Endothelial cell (in vitro differentiated cells): ENCODE measurements around the gene SDHAF3. TPM values are rescaled to one million over a fixed set of nuclear protein-coding genes. Genes with fewer than 3 reads are reported as not detected.
"Not testable (repeated sequence)": the region's sequence is repeated elsewhere in the genome, so short reads cannot be mapped to it uniquely, and the experiment has no call there.

Experiments
- DNase-seq: peaks from one replicate; pipeline ENCODE4 v3.0.0; 2021; ENCODE audit warnings: low spot score
- H3K27ac Mint-ChIP-seq: one replicate; pipeline ENCODE4 v1.8.0; 2021; ENCODE audit warnings: mixed read lengths, inconsistent platforms; ENCODE audit not compliant: unreplicated experiment
- H3K27me3 Mint-ChIP-seq: one replicate; pipeline ENCODE4 v1.8.0; 2021; ENCODE audit warnings: mild to moderate bottlenecking, moderate library complexity, mixed read lengths, inconsistent platforms; ENCODE audit not compliant: unreplicated experiment
- H3K36me3 Mint-ChIP-seq: one replicate; pipeline ENCODE4 v1.8.0; 2021; ENCODE audit warnings: mild to moderate bottlenecking, low read depth, mixed read lengths, inconsistent platforms; ENCODE audit not compliant: unreplicated experiment
- H3K4me1 Mint-ChIP-seq: one replicate; pipeline ENCODE4 v1.8.0; 2021; ENCODE audit warnings: mild to moderate bottlenecking, mixed read lengths, inconsistent platforms; ENCODE audit not compliant: unreplicated experiment
- H3K4me3 Mint-ChIP-seq: one replicate; pipeline ENCODE4 v1.8.0; 2021; ENCODE audit warnings: mild to moderate bottlenecking, mixed read lengths, inconsistent platforms; ENCODE audit not compliant: unreplicated experiment
- H3K9me3 Mint-ChIP-seq: one replicate; pipeline ENCODE4 v1.8.0; 2021; ENCODE audit warnings: mixed read lengths, inconsistent platforms; ENCODE audit not compliant: unreplicated experiment
- total RNA-seq: library from RNA; stranded (reverse); fragmentation: NEBNext Ultra II Directional; extraction: Animal tissue kit (Norgen Biotek cat#: 25700); gene quantifications from one replicate; pipeline ENCODE4 v1.2.1, GENCODE V29; 2021; ENCODE audit not compliant: unreplicated experiment
- TF ChIP-seq, protein P1 (sequence below): fragments of 200-600 bp; sonication (generic); IDR thresholded peaks from one replicate; pipeline ENCODE4 v1.5.0; 2021; ENCODE audit warnings: antibody characterized with exemption; ENCODE audit not compliant: unreplicated experiment

The SDHAF3 gene
- total RNA-seq, 1 donor from 2014 or later: 6.7 TPM

DNA sequence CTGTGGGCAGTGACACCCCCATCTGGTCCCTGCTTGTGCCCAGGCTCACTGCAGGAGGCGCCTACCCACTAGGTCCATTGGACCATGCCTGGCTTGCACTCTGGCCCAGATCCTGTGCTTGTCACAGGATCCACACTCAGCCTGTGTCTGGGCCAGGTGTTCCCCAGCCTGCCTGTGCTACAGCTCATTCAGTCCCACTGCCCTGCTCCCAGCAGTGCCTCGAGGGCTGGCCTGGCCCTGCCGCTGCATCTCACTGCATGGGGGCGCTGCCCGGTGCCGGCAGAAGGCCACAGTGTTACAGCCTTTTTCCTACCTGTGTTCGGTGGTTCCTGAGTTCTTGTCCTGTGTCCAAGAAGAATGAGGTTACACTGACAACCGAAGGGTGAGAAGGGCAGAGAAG lies 21.3 kb downstream of the SDHAF3 start:
- TF ChIP-seq, protein P1, sequence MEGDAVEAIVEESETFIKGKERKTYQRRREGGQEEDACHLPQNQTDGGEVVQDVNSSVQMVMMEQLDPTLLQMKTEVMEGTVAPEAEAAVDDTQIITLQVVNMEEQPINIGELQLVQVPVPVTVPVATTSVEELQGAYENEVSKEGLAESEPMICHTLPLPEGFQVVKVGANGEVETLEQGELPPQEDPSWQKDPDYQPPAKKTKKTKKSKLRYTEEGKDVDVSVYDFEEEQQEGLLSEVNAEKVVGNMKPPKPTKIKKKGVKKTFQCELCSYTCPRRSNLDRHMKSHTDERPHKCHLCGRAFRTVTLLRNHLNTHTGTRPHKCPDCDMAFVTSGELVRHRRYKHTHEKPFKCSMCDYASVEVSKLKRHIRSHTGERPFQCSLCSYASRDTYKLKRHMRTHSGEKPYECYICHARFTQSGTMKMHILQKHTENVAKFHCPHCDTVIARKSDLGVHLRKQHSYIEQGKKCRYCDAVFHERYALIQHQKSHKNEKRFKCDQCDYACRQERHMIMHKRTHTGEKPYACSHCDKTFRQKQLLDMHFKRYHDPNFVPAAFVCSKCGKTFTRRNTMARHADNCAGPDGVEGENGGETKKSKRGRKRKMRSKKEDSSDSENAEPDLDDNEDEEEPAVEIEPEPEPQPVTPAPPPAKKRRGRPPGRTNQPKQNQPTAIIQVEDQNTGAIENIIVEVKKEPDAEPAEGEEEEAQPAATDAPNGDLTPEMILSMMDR: no peak
- peaks cover 39% of the 10 kb centered on the region for H3K36me3 Mint-ChIP-seq
- no peaks in the 10 kb centered on the region for H3K4me1 Mint-ChIP-seq
- H3K27ac Mint-ChIP-seq: no peak overlapping the region
- H3K27me3 Mint-ChIP-seq: peaks cover 3% of the 10 kb centered on the region
- DNase-seq: no peak
- H3K4me3 Mint-ChIP-seq: no peak overlapping the region
- H3K9me3 Mint-ChIP-seq: peaks cover 18% of the 10 kb centered on the region

DNA sequence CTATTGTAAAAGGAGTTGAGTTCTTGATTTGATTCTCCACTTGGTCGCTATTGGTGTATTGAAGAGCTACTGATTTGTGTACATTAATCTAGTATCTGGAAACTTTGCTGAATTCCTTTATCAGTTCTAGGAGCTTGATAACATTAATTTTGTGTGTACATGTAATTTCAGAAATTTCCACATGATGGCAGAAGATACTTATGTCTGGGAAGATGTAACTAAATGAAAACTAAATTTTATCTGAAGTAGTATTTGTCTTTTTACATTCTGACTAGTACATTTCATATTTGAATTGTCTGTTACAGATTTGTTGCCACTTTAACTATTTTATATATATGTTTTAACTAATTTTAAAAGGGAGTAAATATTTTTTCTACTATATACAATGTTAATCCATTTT lies 27.6 kb downstream of the SDHAF3 start:
- no peaks in the 10 kb centered on the region for H3K4me1 Mint-ChIP-seq
- DNase-seq: no peak
- peaks cover 8% of the 10 kb centered on the region for H3K9me3 Mint-ChIP-seq
- no peak overlapping the region for H3K4me3 Mint-ChIP-seq
- H3K27ac Mint-ChIP-seq: no peak overlapping the region
- TF ChIP-seq, protein P1: peak; percentile 59
- peaks cover 21% of the 10 kb centered on the region for H3K36me3 Mint-ChIP-seq
- H3K27me3 Mint-ChIP-seq: no peaks in the 10 kb centered on the region

DNA sequence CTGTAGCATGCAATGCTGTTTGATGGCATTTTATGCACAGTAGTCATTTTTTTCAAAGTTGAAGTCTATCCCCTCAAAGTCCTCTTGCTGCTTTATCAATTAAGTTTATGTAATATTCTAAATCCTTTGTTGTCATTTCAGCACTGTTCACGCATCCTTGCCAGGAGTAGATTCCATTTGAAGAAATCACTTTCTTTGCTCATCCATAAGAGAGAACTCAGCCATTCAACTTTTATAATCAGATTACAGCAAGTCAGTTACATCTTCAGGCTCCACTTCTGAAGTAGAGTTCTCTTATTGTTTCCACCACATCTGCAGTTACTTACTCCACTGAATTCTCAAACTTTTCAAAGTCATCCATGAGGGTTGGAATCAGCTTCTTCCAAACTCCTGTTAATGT lies 32.3 kb downstream of the SDHAF3 start:
- no peaks in the 10 kb centered on the region for H3K9me3 Mint-ChIP-seq
- peaks cover 3% of the 10 kb centered on the region for H3K36me3 Mint-ChIP-seq
- DNase-seq: no peak
- H3K4me1 Mint-ChIP-seq: peaks cover 7% of the 10 kb centered on the region
- H3K27me3 Mint-ChIP-seq: peaks cover 4% of the 10 kb centered on the region
- TF ChIP-seq, protein P1: no peak
- H3K27ac Mint-ChIP-seq: no peak overlapping the region
- H3K4me3 Mint-ChIP-seq: no peak overlapping the region

DNA sequence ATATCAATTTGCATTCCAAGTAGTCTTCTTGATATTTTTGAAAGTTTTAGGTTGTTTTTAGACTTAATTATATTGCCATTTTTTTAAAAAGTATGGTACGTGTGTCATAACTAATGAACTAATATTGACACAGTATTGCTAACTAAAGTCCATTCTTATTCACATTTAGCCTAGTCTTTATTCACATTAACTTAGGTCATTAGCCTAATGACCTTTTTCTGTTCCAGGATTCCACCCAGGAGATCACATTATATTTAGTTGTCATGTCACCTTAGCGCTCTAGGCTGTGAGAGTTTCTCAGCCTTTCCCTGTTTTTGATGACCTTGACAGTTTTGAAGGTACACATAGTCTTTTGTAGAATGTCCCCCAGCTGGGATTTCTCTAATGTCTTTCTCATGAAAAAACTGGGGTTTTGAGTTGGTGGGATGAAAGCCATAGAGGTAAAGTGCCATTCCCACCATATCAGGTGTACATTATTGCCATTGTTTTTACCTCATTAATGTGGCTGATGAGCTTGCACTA lies 38.5 kb downstream of the SDHAF3 start:
- Mint-ChIP-seq H3K4me3 (no peak overlapping the region), H3K27ac (no peak overlapping the region), H3K9me3 (no peaks in the 10 kb centered on the region), H3K27me3 (peaks cover 3% of the 10 kb centered on the region), H3K4me1 (peaks cover 7% of the 10 kb centered on the region), H3K36me3 (peaks cover 12% of the 10 kb centered on the region)
- DNase-seq: no peak
- TF ChIP-seq, protein P1: no peak

DNA sequence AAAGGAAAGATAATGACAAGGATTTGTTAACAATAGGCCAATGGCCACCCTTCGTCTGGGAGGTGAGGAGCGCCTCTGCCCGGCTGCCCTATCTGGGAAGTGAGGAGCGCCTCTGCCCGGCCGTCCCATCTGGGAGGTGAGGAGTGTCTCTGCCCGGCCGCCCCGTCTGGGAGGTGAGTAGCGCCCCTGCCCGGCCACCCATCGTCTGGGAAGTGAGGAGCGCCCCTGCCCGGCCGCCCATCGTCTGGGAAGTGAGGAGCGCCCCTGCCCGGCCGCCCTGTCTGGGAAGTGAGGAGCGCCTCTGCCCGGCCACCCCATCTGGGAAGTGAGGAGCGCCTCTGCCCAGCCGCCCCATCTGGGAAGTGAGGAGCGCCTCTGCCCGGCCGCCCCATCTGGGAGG lies 42.5 kb downstream of the SDHAF3 start:
- not testable (repeated sequence) for H3K4me3 Mint-ChIP-seq, H3K9me3 Mint-ChIP-seq, H3K4me1 Mint-ChIP-seq, DNase-seq, H3K27me3 Mint-ChIP-seq, H3K27ac Mint-ChIP-seq
- peaks cover 16% of the 10 kb centered on the region for H3K36me3 Mint-ChIP-seq

DNA sequence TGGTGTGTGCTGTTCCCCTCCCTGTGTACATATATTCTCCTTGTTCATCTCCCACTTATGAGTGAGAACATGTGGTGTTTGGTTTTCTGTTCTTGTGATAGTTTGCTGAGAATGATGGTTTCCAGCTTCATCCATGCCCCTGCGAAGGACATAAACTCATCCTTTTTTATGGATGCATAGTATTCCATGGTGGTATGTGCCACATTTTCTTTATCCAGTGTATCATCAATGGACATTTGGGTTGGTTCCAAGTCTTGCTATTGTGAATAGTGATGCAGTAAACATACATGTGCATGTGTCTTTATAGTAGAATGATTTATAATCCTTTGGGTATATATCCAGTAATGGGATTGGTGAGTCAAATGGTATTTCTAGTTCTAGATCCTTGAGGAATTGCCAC lies 44.1 kb downstream of the SDHAF3 start:
- Mint-ChIP-seq H3K36me3 (peaks cover 16% of the 10 kb centered on the region), H3K4me3 (peak overlapping the region; percentile 58), H3K27ac (peak overlapping the region; percentile 25)
- not testable (repeated sequence) for H3K27me3 Mint-ChIP-seq, DNase-seq, H3K9me3 Mint-ChIP-seq, H3K4me1 Mint-ChIP-seq
